Measurements from ENCODE around the gene OPRM1. TPM values are rescaled to one million over a fixed set of nuclear protein-coding genes. Genes with fewer than 3 reads are reported as not detected.

The OPRM1 gene
- total and polyA plus RNA-seq, 2 of the 8 experiments (the other 6 are each of a cell fraction or from before 2014, with no cell fraction given), result not detected

GRCh38 chr6:154111025-154111424 lies 72.0 kb downstream of the OPRM1 start (continued):
- TF ChIP-seq, protein P1, sequence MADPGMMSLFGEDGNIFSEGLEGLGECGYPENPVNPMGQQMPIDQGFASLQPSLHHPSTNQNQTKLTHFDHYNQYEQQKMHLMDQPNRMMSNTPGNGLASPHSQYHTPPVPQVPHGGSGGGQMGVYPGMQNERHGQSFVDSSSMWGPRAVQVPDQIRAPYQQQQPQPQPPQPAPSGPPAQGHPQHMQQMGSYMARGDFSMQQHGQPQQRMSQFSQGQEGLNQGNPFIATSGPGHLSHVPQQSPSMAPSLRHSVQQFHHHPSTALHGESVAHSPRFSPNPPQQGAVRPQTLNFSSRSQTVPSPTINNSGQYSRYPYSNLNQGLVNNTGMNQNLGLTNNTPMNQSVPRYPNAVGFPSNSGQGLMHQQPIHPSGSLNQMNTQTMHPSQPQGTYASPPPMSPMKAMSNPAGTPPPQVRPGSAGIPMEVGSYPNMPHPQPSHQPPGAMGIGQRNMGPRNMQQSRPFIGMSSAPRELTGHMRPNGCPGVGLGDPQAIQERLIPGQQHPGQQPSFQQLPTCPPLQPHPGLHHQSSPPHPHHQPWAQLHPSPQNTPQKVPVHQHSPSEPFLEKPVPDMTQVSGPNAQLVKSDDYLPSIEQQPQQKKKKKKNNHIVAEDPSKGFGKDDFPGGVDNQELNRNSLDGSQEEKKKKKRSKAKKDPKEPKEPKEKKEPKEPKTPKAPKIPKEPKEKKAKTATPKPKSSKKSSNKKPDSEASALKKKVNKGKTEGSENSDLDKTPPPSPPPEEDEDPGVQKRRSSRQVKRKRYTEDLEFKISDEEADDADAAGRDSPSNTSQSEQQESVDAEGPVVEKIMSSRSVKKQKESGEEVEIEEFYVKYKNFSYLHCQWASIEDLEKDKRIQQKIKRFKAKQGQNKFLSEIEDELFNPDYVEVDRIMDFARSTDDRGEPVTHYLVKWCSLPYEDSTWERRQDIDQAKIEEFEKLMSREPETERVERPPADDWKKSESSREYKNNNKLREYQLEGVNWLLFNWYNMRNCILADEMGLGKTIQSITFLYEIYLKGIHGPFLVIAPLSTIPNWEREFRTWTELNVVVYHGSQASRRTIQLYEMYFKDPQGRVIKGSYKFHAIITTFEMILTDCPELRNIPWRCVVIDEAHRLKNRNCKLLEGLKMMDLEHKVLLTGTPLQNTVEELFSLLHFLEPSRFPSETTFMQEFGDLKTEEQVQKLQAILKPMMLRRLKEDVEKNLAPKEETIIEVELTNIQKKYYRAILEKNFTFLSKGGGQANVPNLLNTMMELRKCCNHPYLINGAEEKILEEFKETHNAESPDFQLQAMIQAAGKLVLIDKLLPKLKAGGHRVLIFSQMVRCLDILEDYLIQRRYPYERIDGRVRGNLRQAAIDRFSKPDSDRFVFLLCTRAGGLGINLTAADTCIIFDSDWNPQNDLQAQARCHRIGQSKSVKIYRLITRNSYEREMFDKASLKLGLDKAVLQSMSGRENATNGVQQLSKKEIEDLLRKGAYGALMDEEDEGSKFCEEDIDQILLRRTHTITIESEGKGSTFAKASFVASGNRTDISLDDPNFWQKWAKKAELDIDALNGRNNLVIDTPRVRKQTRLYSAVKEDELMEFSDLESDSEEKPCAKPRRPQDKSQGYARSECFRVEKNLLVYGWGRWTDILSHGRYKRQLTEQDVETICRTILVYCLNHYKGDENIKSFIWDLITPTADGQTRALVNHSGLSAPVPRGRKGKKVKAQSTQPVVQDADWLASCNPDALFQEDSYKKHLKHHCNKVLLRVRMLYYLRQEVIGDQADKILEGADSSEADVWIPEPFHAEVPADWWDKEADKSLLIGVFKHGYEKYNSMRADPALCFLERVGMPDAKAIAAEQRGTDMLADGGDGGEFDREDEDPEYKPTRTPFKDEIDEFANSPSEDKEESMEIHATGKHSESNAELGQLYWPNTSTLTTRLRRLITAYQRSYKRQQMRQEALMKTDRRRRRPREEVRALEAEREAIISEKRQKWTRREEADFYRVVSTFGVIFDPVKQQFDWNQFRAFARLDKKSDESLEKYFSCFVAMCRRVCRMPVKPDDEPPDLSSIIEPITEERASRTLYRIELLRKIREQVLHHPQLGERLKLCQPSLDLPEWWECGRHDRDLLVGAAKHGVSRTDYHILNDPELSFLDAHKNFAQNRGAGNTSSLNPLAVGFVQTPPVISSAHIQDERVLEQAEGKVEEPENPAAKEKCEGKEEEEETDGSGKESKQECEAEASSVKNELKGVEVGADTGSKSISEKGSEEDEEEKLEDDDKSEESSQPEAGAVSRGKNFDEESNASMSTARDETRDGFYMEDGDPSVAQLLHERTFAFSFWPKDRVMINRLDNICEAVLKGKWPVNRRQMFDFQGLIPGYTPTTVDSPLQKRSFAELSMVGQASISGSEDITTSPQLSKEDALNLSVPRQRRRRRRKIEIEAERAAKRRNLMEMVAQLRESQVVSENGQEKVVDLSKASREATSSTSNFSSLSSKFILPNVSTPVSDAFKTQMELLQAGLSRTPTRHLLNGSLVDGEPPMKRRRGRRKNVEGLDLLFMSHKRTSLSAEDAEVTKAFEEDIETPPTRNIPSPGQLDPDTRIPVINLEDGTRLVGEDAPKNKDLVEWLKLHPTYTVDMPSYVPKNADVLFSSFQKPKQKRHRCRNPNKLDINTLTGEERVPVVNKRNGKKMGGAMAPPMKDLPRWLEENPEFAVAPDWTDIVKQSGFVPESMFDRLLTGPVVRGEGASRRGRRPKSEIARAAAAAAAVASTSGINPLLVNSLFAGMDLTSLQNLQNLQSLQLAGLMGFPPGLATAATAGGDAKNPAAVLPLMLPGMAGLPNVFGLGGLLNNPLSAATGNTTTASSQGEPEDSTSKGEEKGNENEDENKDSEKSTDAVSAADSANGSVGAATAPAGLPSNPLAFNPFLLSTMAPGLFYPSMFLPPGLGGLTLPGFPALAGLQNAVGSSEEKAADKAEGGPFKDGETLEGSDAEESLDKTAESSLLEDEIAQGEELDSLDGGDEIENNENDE (IDR thresholded peaks at IDR 0.05; ENCODE audit: insufficient replicate concordance, low read length), result no peak
- TF ChIP-seq ASH2L (IDR thresholded peaks at IDR 0.05; ENCODE audit: low read length) (no peak), NRF1 (IDR thresholded peaks at IDR 0.05; ENCODE audit: low read depth, low read length) (no peak), JUND (IDR thresholded peaks at IDR 0.05; ENCODE audit: low read length) (no peak), KDM4A (IDR thresholded peaks at IDR 0.05; ENCODE audit: low read depth, low read length, severe bottlenecking) (no peak), CHD2 (IDR thresholded peaks at IDR 0.05; ENCODE audit: low read length) (no peak), EGR1 (IDR thresholded peaks at IDR 0.05; ENCODE audit: borderline replicate concordance, low read depth, low read length) (no peak), E2F6 (IDR thresholded peaks at IDR 0.05) (no peak)
- TF ChIP-seq, protein P2, sequence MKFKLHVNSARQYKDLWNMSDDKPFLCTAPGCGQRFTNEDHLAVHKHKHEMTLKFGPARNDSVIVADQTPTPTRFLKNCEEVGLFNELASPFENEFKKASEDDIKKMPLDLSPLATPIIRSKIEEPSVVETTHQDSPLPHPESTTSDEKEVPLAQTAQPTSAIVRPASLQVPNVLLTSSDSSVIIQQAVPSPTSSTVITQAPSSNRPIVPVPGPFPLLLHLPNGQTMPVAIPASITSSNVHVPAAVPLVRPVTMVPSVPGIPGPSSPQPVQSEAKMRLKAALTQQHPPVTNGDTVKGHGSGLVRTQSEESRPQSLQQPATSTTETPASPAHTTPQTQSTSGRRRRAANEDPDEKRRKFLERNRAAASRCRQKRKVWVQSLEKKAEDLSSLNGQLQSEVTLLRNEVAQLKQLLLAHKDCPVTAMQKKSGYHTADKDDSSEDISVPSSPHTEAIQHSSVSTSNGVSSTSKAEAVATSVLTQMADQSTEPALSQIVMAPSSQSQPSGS (IDR thresholded peaks at IDR 0.05; ENCODE audit: low read length), result no peak

All from H1 (cell line).